ENCODE measurements around the gene OR4E1. TPM values are rescaled to one million over a fixed set of nuclear protein-coding genes. Genes with fewer than 3 reads are reported as not detected.

OR4E1 gene
- total RNA-seq, 4 donors from 2014 or later, result not detected

GRCh38 chr14:21626491-21627230 is 47.0 kb downstream of the OR4E1 start:
- Histone ChIP-seq H3K4me1 (no peaks in the 10 kb centered on the region), H3K4me3 (no peak overlapping the region), H3K27ac (replicated peaks in 1 of 4) (no peak overlapping the region), H3K9me3 (no peaks in the 10 kb centered on the region), H3K27me3 (no peaks in the 10 kb centered on the region), H3K36me3 (no peaks in the 10 kb centered on the region)
- intact Hi-C loops (cut with DNase I), result no loop called here
- TF ChIP-seq POLR2AphosphoS5 (IDR thresholded peaks at IDR 0.05), result no peak
- TF ChIP-seq, protein P1, sequence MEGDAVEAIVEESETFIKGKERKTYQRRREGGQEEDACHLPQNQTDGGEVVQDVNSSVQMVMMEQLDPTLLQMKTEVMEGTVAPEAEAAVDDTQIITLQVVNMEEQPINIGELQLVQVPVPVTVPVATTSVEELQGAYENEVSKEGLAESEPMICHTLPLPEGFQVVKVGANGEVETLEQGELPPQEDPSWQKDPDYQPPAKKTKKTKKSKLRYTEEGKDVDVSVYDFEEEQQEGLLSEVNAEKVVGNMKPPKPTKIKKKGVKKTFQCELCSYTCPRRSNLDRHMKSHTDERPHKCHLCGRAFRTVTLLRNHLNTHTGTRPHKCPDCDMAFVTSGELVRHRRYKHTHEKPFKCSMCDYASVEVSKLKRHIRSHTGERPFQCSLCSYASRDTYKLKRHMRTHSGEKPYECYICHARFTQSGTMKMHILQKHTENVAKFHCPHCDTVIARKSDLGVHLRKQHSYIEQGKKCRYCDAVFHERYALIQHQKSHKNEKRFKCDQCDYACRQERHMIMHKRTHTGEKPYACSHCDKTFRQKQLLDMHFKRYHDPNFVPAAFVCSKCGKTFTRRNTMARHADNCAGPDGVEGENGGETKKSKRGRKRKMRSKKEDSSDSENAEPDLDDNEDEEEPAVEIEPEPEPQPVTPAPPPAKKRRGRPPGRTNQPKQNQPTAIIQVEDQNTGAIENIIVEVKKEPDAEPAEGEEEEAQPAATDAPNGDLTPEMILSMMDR (IDR thresholded peaks at IDR 0.05), result no peak
- TF ChIP-seq EP300 (IDR thresholded peaks at IDR 0.05), result no peak
- no peak for TF ChIP-seq POLR2A (IDR thresholded peaks at IDR 0.05; ENCODE audit: low read depth)
- 70% methylated on average over 3 of the region's 3 CpGs for WGBS
- no peak for DNase-seq (ENCODE audit: extremely low spot score)

Small RNA genes within 50 kb of the gene (small RNA-seq; reads per million reads assigned to genes)
- 0 reads per million in 3 donors for gene AC243972.3

Other genes with a start within 250 kb of the OR4E1 start
- 10 to 100 TPM; 45.6 to 64.3 (median 55.0) TPM for gene CHD8, start 217.7 kb downstream of the OR4E1 start, total RNA-seq
- gene RAB2B, start 196.9 kb downstream of the OR4E1 start, total RNA-seq, result 10 to 100 TPM; 26.2 to 41.0 (median 28.3) TPM
- gene TOX4, start 196.6 kb downstream of the OR4E1 start, total RNA-seq, result 10 to 100 TPM; 42.6 to 81.2 (median 49.1) TPM
- 10 to 100 TPM; 40.6 to 64.4 (median 48.0) TPM for gene METTL3, start 162.5 kb downstream of the OR4E1 start, total RNA-seq
- 10 to 100 TPM in 3 of 4 donors, 1 to 10 TPM in 1; 8.3 to 21.6 (median 15.2) TPM for gene SALL2, start 147.5 kb downstream of the OR4E1 start, total RNA-seq
- gene OR10G3, start 93.7 kb downstream of the OR4E1 start, total RNA-seq, result not detected
- gene OR10G2, start 38.9 kb downstream of the OR4E1 start, total RNA-seq, result not detected
- not detected for gene OR4E2, start 20.0 kb downstream of the OR4E1 start, total RNA-seq